Measurements from ENCODE around the gene ACADM.
"Not testable (repeated sequence)": the region's sequence is repeated elsewhere in the genome, so short reads cannot be mapped to it uniquely, and the experiment has no call there.

Gene ACADM

DNA sequence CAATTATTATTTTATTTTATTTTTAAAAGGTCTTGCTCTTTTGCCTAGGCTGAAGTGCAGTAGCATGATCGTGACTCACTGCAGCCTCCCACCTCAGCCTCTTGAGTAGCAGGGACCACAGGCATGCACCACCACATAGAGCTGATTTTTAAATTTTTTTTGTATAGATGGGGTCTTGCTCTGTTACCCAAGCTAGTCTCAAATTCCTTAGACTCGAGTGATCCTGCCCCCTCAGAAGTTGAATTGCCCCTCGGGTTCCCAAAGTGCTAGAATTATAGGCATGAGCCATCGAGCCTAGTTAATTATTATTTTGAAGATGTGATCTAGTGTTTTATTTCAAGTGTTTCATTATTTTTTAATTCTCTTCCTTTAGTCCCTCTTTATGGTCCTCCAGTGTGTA, 84.4 kb downstream of the ACADM start:
- no peak overlapping the region for H3K4me3 ChIP-seq (ENCODE audit: low read length)
- H3K27ac ChIP-seq (ENCODE audit: low read length), result no peak overlapping the region
- no peaks in the 10 kb centered on the region for H3K9me2 ChIP-seq (replicated peaks; ENCODE audit: insufficient read depth, low read length)
- H3K79me2 ChIP-seq (ENCODE audit: low read length), result no peaks in the 10 kb centered on the region
- H3K9me3 ChIP-seq (replicated peaks; ENCODE audit: insufficient read depth, low read length), result no peaks in the 10 kb centered on the region
- no peaks in the 10 kb centered on the region for H3K27me3 ChIP-seq (replicated peaks; ENCODE audit: insufficient read depth, low read length)
- no peak for DNase-seq
- no peaks in the 10 kb centered on the region for H3F3A ChIP-seq (ENCODE audit: insufficient read depth, low read length)
- no peaks in the 10 kb centered on the region for H4K20me1 ChIP-seq (ENCODE audit: insufficient read depth, low read length)
- H2AFZ ChIP-seq (ENCODE audit: low read length), result no peak overlapping the region
- no peaks in the 10 kb centered on the region for H3K36me3 ChIP-seq (replicated peaks; ENCODE audit: insufficient read depth, low read length)
- no peaks in the 10 kb centered on the region for H3K4me1 ChIP-seq (ENCODE audit: low read length)
- TF ChIP-seq CTCF (IDR thresholded peaks at IDR 0.05; ENCODE audit: low read length) (no peak), EZH2phosphoT487 (IDR thresholded peaks at IDR 0.05; ENCODE audit: low read length) (no peak), EZH2 (optimal IDR thresholded peaks at IDR 0.05; ENCODE audit: low read depth, low read length) (no peak)
- no peak overlapping the region for H3K9ac ChIP-seq (ENCODE audit: low read length)
- no peak overlapping the region for H3K4me2 ChIP-seq (ENCODE audit: low read depth, low read length)

- not testable (repeated sequence) for H3F3A ChIP-seq (ENCODE audit: insufficient read depth, low read length); H3K36me3 ChIP-seq (replicated peaks; ENCODE audit: insufficient read depth, low read length); H3K79me2 ChIP-seq (ENCODE audit: low read length); H3K27ac ChIP-seq (ENCODE audit: low read length); H3K4me3 ChIP-seq (ENCODE audit: low read length); H3K4me2 ChIP-seq (ENCODE audit: low read depth, low read length); H3K9me2 ChIP-seq (replicated peaks; ENCODE audit: insufficient read depth, low read length); DNase-seq; H3K9me3 ChIP-seq (replicated peaks; ENCODE audit: insufficient read depth, low read length); H3K27me3 ChIP-seq (replicated peaks; ENCODE audit: insufficient read depth, low read length); H3K9ac ChIP-seq (ENCODE audit: low read length); H3K4me1 ChIP-seq (ENCODE audit: low read length); H2AFZ ChIP-seq (ENCODE audit: low read length); H4K20me1 ChIP-seq (ENCODE audit: insufficient read depth, low read length)
Observed at GRCh38 chr1:75810113-75810512, 85.6 kb downstream of the ACADM start.

GRCh38 chr1:75811211-75811981, 86.9 kb downstream of the ACADM start:
- no peak overlapping the region for H3K4me3 ChIP-seq (ENCODE audit: low read length)
- H3K9me2 ChIP-seq (replicated peaks; ENCODE audit: insufficient read depth, low read length), result no peaks in the 10 kb centered on the region
- H4K20me1 ChIP-seq (ENCODE audit: insufficient read depth, low read length), result no peaks in the 10 kb centered on the region
- no peak for DNase-seq
- H3F3A ChIP-seq (ENCODE audit: insufficient read depth, low read length), result no peaks in the 10 kb centered on the region
- H3K9ac ChIP-seq (ENCODE audit: low read length), result no peak overlapping the region
- H3K27me3 ChIP-seq (replicated peaks; ENCODE audit: insufficient read depth, low read length), result no peaks in the 10 kb centered on the region
- no peaks in the 10 kb centered on the region for H3K36me3 ChIP-seq (replicated peaks; ENCODE audit: insufficient read depth, low read length)
- no peaks in the 10 kb centered on the region for H3K9me3 ChIP-seq (replicated peaks; ENCODE audit: insufficient read depth, low read length)
- TF ChIP-seq CTCF (IDR thresholded peaks at IDR 0.05; ENCODE audit: low read length), result no peak
- no peak overlapping the region for H3K27ac ChIP-seq (ENCODE audit: low read length)
- no peaks in the 10 kb centered on the region for H3K79me2 ChIP-seq (ENCODE audit: low read length)
- no peak overlapping the region for H3K4me2 ChIP-seq (ENCODE audit: low read depth, low read length)
- H3K4me1 ChIP-seq (ENCODE audit: low read length), result no peaks in the 10 kb centered on the region
- no peak overlapping the region for H2AFZ ChIP-seq (ENCODE audit: low read length)

DNA sequence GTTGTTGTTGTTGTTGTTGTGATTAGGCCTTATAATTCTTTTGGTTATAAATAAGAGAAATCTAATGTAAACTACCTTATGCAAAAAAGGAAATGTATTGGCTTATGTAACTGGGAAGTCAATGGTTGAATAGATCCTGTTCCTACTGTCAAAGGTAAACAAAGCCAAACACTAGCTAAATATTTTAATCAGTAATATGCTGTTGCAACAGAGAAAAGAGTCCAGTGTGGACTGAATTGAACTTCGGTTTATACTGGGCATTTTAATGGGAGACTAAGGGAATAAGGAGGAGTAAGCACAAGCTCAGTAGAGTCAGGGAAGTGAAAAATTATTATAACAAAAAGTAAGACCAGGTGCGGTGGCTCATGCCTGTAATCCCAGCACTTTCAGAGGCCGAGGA, 87.6 kb downstream of the ACADM start:
- Histone ChIP-seq H3K4me3 (ENCODE audit: low read length) (no peak overlapping the region), H3K4me2 (ENCODE audit: low read depth, low read length) (no peak overlapping the region), H2AFZ (ENCODE audit: low read length) (no peak overlapping the region), H3K9ac (ENCODE audit: low read length) (no peak overlapping the region), H3K9me2 (replicated peaks; ENCODE audit: insufficient read depth, low read length) (no peaks in the 10 kb centered on the region), H3K27me3 (replicated peaks; ENCODE audit: insufficient read depth, low read length) (no peaks in the 10 kb centered on the region), H3F3A (ENCODE audit: insufficient read depth, low read length) (no peaks in the 10 kb centered on the region), H3K79me2 (ENCODE audit: low read length) (no peaks in the 10 kb centered on the region), H3K27ac (ENCODE audit: low read length) (no peak overlapping the region), H3K36me3 (replicated peaks; ENCODE audit: insufficient read depth, low read length) (no peaks in the 10 kb centered on the region), H3K4me1 (ENCODE audit: low read length) (no peaks in the 10 kb centered on the region), H3K9me3 (replicated peaks; ENCODE audit: insufficient read depth, low read length) (no peaks in the 10 kb centered on the region), H4K20me1 (ENCODE audit: insufficient read depth, low read length) (no peaks in the 10 kb centered on the region)
- TF ChIP-seq CTCF (IDR thresholded peaks at IDR 0.05; ENCODE audit: low read length), result no peak
- no peak for TF ChIP-seq EZH2phosphoT487 (IDR thresholded peaks at IDR 0.05; ENCODE audit: low read length)
- TF ChIP-seq EZH2 (optimal IDR thresholded peaks at IDR 0.05; ENCODE audit: low read depth, low read length), result no peak
- DNase-seq, result no peak

Data from MM.1S (cell line).